ENCODE results near the gene PFN4. TPM values are rescaled to one million over a fixed set of nuclear protein-coding genes. Genes with fewer than 3 reads are reported as not detected.
A peak's percentile ranks its signal among the peaks of the same experiment; 100 is the strongest.

Gene PFN4
- total and polyA plus RNA-seq, 2 of the 4 experiments (the other 2 are of a cell fraction): 0.36 to 0.48 TPM

DNA sequence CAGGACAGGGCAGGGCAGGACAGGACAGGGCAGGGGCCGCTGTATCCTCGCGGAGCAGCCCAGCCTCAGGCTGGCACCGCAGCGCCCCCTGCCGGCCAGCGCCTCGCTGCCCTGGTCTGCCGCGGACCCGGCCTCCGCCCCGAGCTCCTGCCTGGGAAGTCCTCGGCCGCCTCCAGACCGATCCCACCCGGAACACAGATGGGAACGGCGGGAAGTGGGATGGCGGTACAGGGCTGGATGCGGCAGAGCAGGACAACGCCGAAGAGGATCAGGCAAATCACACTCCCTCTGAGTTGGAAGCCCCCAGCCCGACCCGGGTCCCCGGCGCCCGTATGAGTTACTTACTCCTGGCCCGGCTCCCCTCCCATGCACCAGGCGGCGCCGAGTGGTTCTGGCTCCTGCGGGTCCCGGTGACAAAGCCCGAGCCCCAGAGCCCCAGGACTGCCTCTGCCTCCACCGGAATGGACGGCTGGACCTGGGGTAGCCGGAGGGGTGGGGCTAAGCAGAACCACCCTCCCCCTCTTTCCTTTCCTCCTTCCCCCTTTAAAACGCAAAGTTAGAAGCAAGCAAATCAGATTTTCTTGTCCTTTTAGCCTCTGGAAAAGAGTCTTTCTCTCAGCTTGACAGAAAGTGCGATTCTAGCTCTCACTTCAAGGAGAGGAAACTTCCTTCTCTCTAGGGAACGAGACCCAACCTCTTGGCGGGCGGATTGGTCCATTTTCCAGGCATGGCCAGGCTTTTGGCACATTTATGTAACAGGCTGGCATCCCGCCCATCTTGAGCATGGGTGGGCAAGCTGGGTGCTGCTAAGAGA lies 38.5 kb downstream of the PFN4 start, which contains the start of gene TP53I3 (continued):
- no peak for TF ChIP-seq USF2 (IDR thresholded peaks at IDR 0.05; ENCODE audit: low read depth, low read length)
- no peak for TF ChIP-seq BHLHE40 (IDR thresholded peaks at IDR 0.05; ENCODE audit: low read depth, low read length)
- TF ChIP-seq MAZ (IDR thresholded peaks at IDR 0.05; ENCODE audit: borderline replicate concordance, low read depth, low read length): peak; percentile 38; the same call in 1 of the 2 replicates
